SK-N-SH treated with all-trans-retinoic acid at 6 μM for 48 hours (cell line): ENCODE results near the gene ARHGAP15.

Experiments used
- BACH2 ChIP-seq: fragments of 250-450 bp; sonication (Bioruptor Pico); IDR thresholded peaks from 2 replicates; pipeline ENCODE4 v1.9.0; 2021; ENCODE audit warnings: mild to moderate bottlenecking, borderline replicate concordance
- CSDC2 ChIP-seq: fragments of 250-450 bp; sonication (Bioruptor Pico); IDR thresholded peaks from 2 replicates; pipeline ENCODE4 v1.5.0; 2020; ENCODE audit warnings: mild to moderate bottlenecking, moderate library complexity
- OSR1 ChIP-seq: fragments of 250-450 bp; sonication (Bioruptor Pico); IDR thresholded peaks from 2 replicates; pipeline ENCODE4 v1.8.0; 2022; ENCODE audit warnings: moderate library complexity, mild to moderate bottlenecking, inconsistent platforms
- SNAI2 ChIP-seq: fragments of 250-450 bp; sonication (Bioruptor Pico); IDR thresholded peaks from 2 replicates; pipeline ENCODE4 v1.5.0; 2020; ENCODE audit warnings: mild to moderate bottlenecking, moderate library complexity
- TCF4 ChIP-seq: fragments of 250-450 bp; sonication (Bioruptor Pico); IDR thresholded peaks from 2 replicates; pipeline ENCODE4 v1.8.0; 2021; ENCODE audit warnings: mild to moderate bottlenecking, moderate library complexity, borderline replicate concordance
- TOX ChIP-seq: fragments of 250-450 bp; sonication (Bioruptor Pico); IDR thresholded peaks from 2 replicates; pipeline ENCODE4 v1.8.0; 2021; ENCODE audit warnings: mild to moderate bottlenecking, moderate library complexity, borderline replicate concordance
- ZC3H10 ChIP-seq: fragments of 250-450 bp; sonication (Bioruptor Pico); IDR thresholded peaks from 2 replicates; pipeline ENCODE4 v1.5.1; 2021; ENCODE audit warnings: mild to moderate bottlenecking, moderate library complexity
- ZFP3 ChIP-seq: fragments of 250-450 bp; sonication (Bioruptor Pico); IDR thresholded peaks from 2 replicates; pipeline ENCODE4 v1.5.0; 2020; ENCODE audit warnings: mild to moderate bottlenecking, moderate library complexity
- ZNF565 ChIP-seq: fragments of 450-650 bp; formaldehyde crosslinking; conservative IDR thresholded peaks from 2 replicates; pipeline ENCODE4 v1.5.0; 2020; ENCODE audit warnings: low read depth, mild to moderate bottlenecking, moderate library complexity
- ZNF70 ChIP-seq: fragments of 450-650 bp; formaldehyde crosslinking; IDR thresholded peaks from 2 replicates; pipeline ENCODE4 v1.5.0; 2020; ENCODE audit warnings: mild to moderate bottlenecking, moderate library complexity
- TF ChIP-seq, protein P1 (sequence below): fragments of 250-450 bp; sonication (Bioruptor Pico); IDR thresholded peaks from 2 replicates; pipeline ENCODE4 v1.8.0; 2021; ENCODE audit warnings: low read depth, mild to moderate bottlenecking, moderate library complexity, borderline replicate concordance
- TF ChIP-seq, protein P2 (sequence below): fragments of 250-450 bp; sonication (Bioruptor Pico); IDR thresholded peaks from 2 replicates; pipeline ENCODE4 v1.8.0; 2020; ENCODE audit warnings: mild to moderate bottlenecking, moderate library complexity, borderline replicate concordance
- TF ChIP-seq, protein P3 (sequence below): fragments of 250-450 bp; sonication (Bioruptor Pico); IDR thresholded peaks from 2 replicates; pipeline ENCODE4 v1.5.0; 2020; ENCODE audit warnings: mild to moderate bottlenecking, moderate library complexity

DNA sequence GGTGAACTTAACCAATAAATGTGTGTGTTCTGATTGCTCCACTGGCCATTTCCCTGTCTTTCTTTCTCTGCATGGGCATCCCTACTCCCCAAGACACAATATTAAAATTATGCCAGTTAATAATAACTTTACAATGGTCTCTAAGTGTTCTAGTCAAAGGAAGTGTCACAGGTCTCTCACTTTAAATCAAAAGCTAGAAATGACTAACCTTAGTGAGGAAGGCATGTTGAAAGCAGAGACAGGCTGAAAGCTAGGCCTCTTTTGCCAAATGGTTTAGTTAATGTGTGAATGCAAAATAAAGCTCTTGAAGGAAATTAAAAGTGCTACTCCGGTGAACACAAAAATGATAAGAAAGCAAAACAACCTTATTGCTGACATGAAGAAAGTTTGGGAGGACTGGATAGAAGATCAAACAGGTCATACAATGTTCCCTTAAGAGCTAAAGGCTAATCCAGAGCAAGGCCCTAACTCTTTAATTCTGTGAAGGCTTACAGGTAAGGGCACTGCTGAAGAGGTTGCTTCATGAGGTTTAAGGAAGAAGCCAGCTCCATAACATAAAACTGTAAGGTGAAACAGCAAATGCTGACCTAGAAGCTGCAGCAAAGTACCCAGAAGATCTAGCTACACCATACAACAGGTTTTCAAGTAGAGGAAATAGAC is 44.0 kb upstream of the ARHGAP15 start:
- TF ChIP-seq SNAI2: no peak
- TF ChIP-seq, protein P1, sequence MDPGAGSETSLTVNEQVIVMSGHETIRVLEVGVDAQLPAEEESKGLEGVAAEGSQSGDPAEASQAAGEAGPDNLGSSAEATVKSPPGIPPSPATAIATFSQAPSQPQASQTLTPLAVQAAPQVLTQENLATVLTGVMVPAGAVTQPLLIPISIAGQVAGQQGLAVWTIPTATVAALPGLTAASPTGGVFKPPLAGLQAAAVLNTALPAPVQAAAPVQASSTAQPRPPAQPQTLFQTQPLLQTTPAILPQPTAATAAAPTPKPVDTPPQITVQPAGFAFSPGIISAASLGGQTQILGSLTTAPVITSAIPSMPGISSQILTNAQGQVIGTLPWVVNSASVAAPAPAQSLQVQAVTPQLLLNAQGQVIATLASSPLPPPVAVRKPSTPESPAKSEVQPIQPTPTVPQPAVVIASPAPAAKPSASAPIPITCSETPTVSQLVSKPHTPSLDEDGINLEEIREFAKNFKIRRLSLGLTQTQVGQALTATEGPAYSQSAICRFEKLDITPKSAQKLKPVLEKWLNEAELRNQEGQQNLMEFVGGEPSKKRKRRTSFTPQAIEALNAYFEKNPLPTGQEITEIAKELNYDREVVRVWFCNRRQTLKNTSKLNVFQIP (CRISPR knock-in tag): no peak
- no peak for TF ChIP-seq ZNF70 (CRISPR knock-in tag)
- TF ChIP-seq ZNF565 (CRISPR knock-in tag): no peak
- TF ChIP-seq, protein P2, sequence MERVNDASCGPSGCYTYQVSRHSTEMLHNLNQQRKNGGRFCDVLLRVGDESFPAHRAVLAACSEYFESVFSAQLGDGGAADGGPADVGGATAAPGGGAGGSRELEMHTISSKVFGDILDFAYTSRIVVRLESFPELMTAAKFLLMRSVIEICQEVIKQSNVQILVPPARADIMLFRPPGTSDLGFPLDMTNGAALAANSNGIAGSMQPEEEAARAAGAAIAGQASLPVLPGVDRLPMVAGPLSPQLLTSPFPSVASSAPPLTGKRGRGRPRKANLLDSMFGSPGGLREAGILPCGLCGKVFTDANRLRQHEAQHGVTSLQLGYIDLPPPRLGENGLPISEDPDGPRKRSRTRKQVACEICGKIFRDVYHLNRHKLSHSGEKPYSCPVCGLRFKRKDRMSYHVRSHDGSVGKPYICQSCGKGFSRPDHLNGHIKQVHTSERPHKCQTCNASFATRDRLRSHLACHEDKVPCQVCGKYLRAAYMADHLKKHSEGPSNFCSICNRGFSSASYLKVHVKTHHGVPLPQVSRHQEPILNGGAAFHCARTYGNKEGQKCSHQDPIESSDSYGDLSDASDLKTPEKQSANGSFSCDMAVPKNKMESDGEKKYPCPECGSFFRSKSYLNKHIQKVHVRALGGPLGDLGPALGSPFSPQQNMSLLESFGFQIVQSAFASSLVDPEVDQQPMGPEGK (CRISPR knock-in tag): no peak
- TF ChIP-seq, protein P3, sequence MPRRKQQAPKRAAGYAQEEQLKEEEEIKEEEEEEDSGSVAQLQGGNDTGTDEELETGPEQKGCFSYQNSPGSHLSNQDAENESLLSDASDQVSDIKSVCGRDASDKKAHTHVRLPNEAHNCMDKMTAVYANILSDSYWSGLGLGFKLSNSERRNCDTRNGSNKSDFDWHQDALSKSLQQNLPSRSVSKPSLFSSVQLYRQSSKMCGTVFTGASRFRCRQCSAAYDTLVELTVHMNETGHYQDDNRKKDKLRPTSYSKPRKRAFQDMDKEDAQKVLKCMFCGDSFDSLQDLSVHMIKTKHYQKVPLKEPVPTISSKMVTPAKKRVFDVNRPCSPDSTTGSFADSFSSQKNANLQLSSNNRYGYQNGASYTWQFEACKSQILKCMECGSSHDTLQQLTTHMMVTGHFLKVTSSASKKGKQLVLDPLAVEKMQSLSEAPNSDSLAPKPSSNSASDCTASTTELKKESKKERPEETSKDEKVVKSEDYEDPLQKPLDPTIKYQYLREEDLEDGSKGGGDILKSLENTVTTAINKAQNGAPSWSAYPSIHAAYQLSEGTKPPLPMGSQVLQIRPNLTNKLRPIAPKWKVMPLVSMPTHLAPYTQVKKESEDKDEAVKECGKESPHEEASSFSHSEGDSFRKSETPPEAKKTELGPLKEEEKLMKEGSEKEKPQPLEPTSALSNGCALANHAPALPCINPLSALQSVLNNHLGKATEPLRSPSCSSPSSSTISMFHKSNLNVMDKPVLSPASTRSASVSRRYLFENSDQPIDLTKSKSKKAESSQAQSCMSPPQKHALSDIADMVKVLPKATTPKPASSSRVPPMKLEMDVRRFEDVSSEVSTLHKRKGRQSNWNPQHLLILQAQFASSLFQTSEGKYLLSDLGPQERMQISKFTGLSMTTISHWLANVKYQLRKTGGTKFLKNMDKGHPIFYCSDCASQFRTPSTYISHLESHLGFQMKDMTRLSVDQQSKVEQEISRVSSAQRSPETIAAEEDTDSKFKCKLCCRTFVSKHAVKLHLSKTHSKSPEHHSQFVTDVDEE (CRISPR knock-in tag): no peak
- no peak for TF ChIP-seq TCF4 (CRISPR knock-in tag)
- no peak for TF ChIP-seq ZC3H10 (CRISPR knock-in tag)
- TF ChIP-seq TOX: no peak
- TF ChIP-seq CSDC2 (CRISPR knock-in tag): no peak
- no peak for TF ChIP-seq OSR1
- no peak for TF ChIP-seq BACH2 (CRISPR knock-in tag)
- no peak for TF ChIP-seq ZFP3 (CRISPR knock-in tag)
